HCT116 (cell line): Measurements from ENCODE around the gene PCSK9. TPM values are rescaled to one million over a fixed set of nuclear protein-coding genes. Genes with fewer than 3 reads are reported as not detected.

Experiments
- ATAC-seq: fragments of 200-7000 bp; cut with Tn5 transposase; 2 replicates; pipeline ENCODE4 v1.9.1; 2020; ENCODE audit warnings: mild to moderate bottlenecking, moderate library complexity
- BruUV-seq: library from RNA; stranded (reverse); fragments of 400-500 nt; replicated peaks from 2 replicates; lab custom pipeline; 2021; lab: Mats Ljungman, UMichigan
- CTCF ChIA-PET: fragments of 300-600 bp; sonication (Branson Sonifier 250); formaldehyde crosslinking; loops from one replicate; lab custom pipeline; 2021; ENCODE audit warnings: antibody characterized with exemption; lab: Charles Lee
- POLR2A ChIA-PET: fragments of 300-600, 350-600 bp; sonication (Branson Sonifier 250); formaldehyde crosslinking; loops from one replicate; lab custom pipeline; 2021; ENCODE audit warnings: antibody characterized with exemption; lab: Charles Lee
- RAD21 ChIA-PET, 2 experiments: fragments of 300-600 bp; sonication (Branson Sonifier 250); formaldehyde crosslinking; loops; one replicate each; lab custom pipeline; 2023; ENCODE audit warnings: low total read pairs in 2 of 2; ENCODE audit not compliant: uncharacterized antibody in 2 of 2, unreplicated experiment in 2 of 2, low non-redundant PET in 1 of 2; lab: Charles Lee
- DNase-seq: peaks from one replicate; pipeline ENCODE4 v3.0.0-alpha.2; 2010; ENCODE audit warnings: low read depth, low spot score
- H2AFZ ChIP-seq: fragments of 200-600 bp; shearing (Covaris generic), sonication (generic); 2 replicates; pipeline ENCODE4 v1.6.1; 2017; ENCODE audit warnings: low read depth, mixed run types, mixed read lengths, antibody characterized with exemption, low read length; ENCODE audit not compliant: poor library complexity, severe bottlenecking
- H3K27ac ChIP-seq: 2 replicates; pipeline ENCODE4 v1.5.1; 2012; ENCODE audit warnings: low read depth, low read length
- H3K27me3 ChIP-seq: fragments of 200-600 bp; sonication (generic); 2 replicates; pipeline ENCODE4 v1.6.1; 2016; ENCODE audit warnings: mixed run types, low read length, mixed read lengths; ENCODE audit not compliant: insufficient read depth
- H3K36me3 ChIP-seq, 2 experiments: fragments of 200-500 bp in 1 of 2; fragments of 200-600 bp in 1 of 2; sonication (Bioruptor generic) in 1 of 2; sonication (generic) in 1 of 2; 2 replicates each; pipeline versions ENCODE4 v1.5.1 to v1.6.1; 2014 to 2016; ENCODE audit warnings: low read length in 2 of 2, inconsistent platforms in 1 of 2, mixed read lengths in 1 of 2, mixed run types in 1 of 2; ENCODE audit not compliant: insufficient read depth in 2 of 2, control insufficient read depth in 1 of 2
- H3K4me1 ChIP-seq, 2 experiments: fragments of 200-600 bp in 1 of 2; sonication (generic) in 1 of 2; 2 replicates each; pipeline versions ENCODE4 v1.5.1 to v1.6.1; 2012 to 2017; ENCODE audit warnings: low read length in 2 of 2, inconsistent platforms in 1 of 2, mild to moderate bottlenecking in 1 of 2, mixed read lengths in 1 of 2, mixed run types in 1 of 2, moderate library complexity in 1 of 2; ENCODE audit not compliant: insufficient read depth in 2 of 2, control insufficient read depth in 1 of 2
- H3K4me2 ChIP-seq: fragments of 200-600 bp; sonication (generic); 2 replicates; pipeline ENCODE4 v1.6.1; 2017; ENCODE audit warnings: mixed run types, low read length, mixed read lengths
- H3K4me3 ChIP-seq, 2 experiments: fragments of 200-600 bp in 1 of 2; sonication (generic) in 1 of 2; replicated peaks in 1 of 2; 2 replicates each; pipeline ENCODE4 v1.5.1; 2011 to 2016; ENCODE audit warnings: low read length in 2 of 2, control low read depth in 1 of 2, low read depth in 1 of 2, mild to moderate bottlenecking in 1 of 2, mixed read lengths in 1 of 2, mixed run types in 1 of 2
- H3K79me2 ChIP-seq: fragments of 200-600 bp; sonication (generic); 2 replicates; pipeline ENCODE4 v1.6.1; 2017; ENCODE audit warnings: mild to moderate bottlenecking, mixed run types, low read length, moderate library complexity, mixed read lengths; ENCODE audit not compliant: insufficient read depth
- H3K9ac ChIP-seq: fragments of 200-600 bp; sonication (generic); 2 replicates; pipeline ENCODE4 v1.6.1; 2016; ENCODE audit warnings: low read length, mixed read lengths
- H3K9me2 ChIP-seq: fragments of 200-600 bp; sonication (generic), shearing (Covaris generic); 2 replicates; pipeline ENCODE4 v1.6.1; 2017; ENCODE audit warnings: mixed run types, mild to moderate bottlenecking, moderate library complexity; ENCODE audit not compliant: insufficient read depth
- H3K9me3 ChIP-seq, 2 experiments: fragments of 200-500 bp in 1 of 2; fragments of 200-600 bp in 1 of 2; sonication (Bioruptor generic) in 1 of 2; sonication (generic) in 1 of 2; 2 replicates each; pipeline ENCODE4 v1.6.1; 2014 to 2017; ENCODE audit warnings: low read length in 2 of 2, mixed read lengths in 2 of 2, inconsistent platforms in 1 of 2, low read depth in 1 of 2, mild to moderate bottlenecking in 1 of 2, mixed run types in 1 of 2, moderate library complexity in 1 of 2; ENCODE audit not compliant: control insufficient read depth in 1 of 2, insufficient read depth in 1 of 2
- H4K20me1 ChIP-seq: fragments of 200-600 bp; sonication (generic), shearing (Covaris generic); 2 replicates; pipeline ENCODE4 v1.6.1; 2017; ENCODE audit warnings: mixed run types, mild to moderate bottlenecking, moderate library complexity; ENCODE audit not compliant: insufficient read depth
- CBX3 ChIP-seq: IDR thresholded peaks from 2 replicates; pipeline ENCODE4 v1.6.1; 2012; ENCODE audit warnings: low read depth
- CEBPB ChIP-seq: IDR thresholded peaks from 2 replicates; pipeline ENCODE4 v1.6.1; 2012; ENCODE audit warnings: low read depth
- EZH2 ChIP-seq: fragments of 200-600 bp; sonication (generic); IDR thresholded peaks from 2 replicates; pipeline ENCODE4 v1.6.1; 2017; ENCODE audit warnings: antibody characterized with exemption, mixed run types
- EZH2phosphoT487 ChIP-seq: fragments of 200-600 bp; IDR thresholded peaks from 2 replicates; pipeline ENCODE4 v1.6.1; 2018; ENCODE audit warnings: antibody characterized with exemption, borderline replicate concordance
- FOSL1 ChIP-seq: IDR thresholded peaks from 2 replicates; pipeline ENCODE4 v1.6.1; 2012; ENCODE audit warnings: low read depth
- JUND ChIP-seq: IDR thresholded peaks from 2 replicates; pipeline ENCODE4 v1.6.1; 2012
- POLR2A ChIP-seq: IDR thresholded peaks from 2 replicates; pipeline ENCODE4 v1.7.0; 2011; ENCODE audit warnings: borderline replicate concordance; ENCODE audit not compliant: insufficient read depth, insufficient read length; ENCODE audit errors: extremely low read depth
- RAD21 ChIP-seq: IDR thresholded peaks from 2 replicates; pipeline ENCODE4 v1.6.1; 2012; ENCODE audit warnings: low read depth, mild to moderate bottlenecking
- SIN3A ChIP-seq: IDR thresholded peaks from 2 replicates; pipeline ENCODE4 v1.6.1; 2012; ENCODE audit warnings: low read depth
- SP1 ChIP-seq: IDR thresholded peaks from 2 replicates; pipeline ENCODE4 v1.6.1; 2012; ENCODE audit warnings: low read depth
- TCF7L2 ChIP-seq: IDR thresholded peaks from 2 replicates; pipeline ENCODE4 v1.7.0; 2011; ENCODE audit warnings: borderline replicate concordance, inconsistent platforms; ENCODE audit not compliant: insufficient read depth, insufficient read length; ENCODE audit errors: extremely low read depth
- YY1 ChIP-seq: IDR thresholded peaks from 2 replicates; pipeline ENCODE4 v1.6.1; 2011; ENCODE audit warnings: low read length, low read depth, moderate library complexity, mild to moderate bottlenecking; ENCODE audit not compliant: insufficient replicate concordance; ENCODE audit errors: extremely low read depth
- ZBTB33 ChIP-seq: IDR thresholded peaks from 2 replicates; pipeline ENCODE4 v1.6.1; 2011; ENCODE audit warnings: mild to moderate bottlenecking, low read length, moderate library complexity; ENCODE audit not compliant: insufficient replicate concordance; ENCODE audit errors: extremely low read depth
- ZFX ChIP-seq: fragments of 450-650 bp; IDR thresholded peaks from 2 replicates; pipeline ENCODE4 v1.6.1; 2017
- ZNF274 ChIP-seq: fragments of 200-500 bp; sonication (Bioruptor generic); IDR thresholded peaks from 2 replicates; pipeline ENCODE4 v1.6.1; 2014; ENCODE audit warnings: mild to moderate bottlenecking, low read depth, low read length, inconsistent platforms
- intact Hi-C: fragments of 100-400 bp; cut with micrococcal nuclease; formaldehyde crosslinking; loops from 2 replicates; pipeline ENCODE4 v1.10.0; 2022
- total RNA-seq: library from RNA; stranded (reverse); gene quantifications from one replicate; pipeline ENCODE4 v1.2.1, GENCODE V29; 2021; ENCODE audit not compliant: unreplicated experiment
- TF ChIP-seq, protein P1 (sequence below): IDR thresholded peaks from 2 replicates; pipeline ENCODE4 v1.6.1; 2012
- TF ChIP-seq, protein P2 (sequence below): IDR thresholded peaks from 2 replicates; pipeline ENCODE4 v1.6.1; 2012; ENCODE audit warnings: low read depth
- TF ChIP-seq, protein P3 (sequence below): IDR thresholded peaks from 2 replicates; pipeline ENCODE4 v1.6.1; 2012

PCSK9 gene
- total RNA-seq, 1 experiment from 2014 or later: 39.6 TPM

DNA sequence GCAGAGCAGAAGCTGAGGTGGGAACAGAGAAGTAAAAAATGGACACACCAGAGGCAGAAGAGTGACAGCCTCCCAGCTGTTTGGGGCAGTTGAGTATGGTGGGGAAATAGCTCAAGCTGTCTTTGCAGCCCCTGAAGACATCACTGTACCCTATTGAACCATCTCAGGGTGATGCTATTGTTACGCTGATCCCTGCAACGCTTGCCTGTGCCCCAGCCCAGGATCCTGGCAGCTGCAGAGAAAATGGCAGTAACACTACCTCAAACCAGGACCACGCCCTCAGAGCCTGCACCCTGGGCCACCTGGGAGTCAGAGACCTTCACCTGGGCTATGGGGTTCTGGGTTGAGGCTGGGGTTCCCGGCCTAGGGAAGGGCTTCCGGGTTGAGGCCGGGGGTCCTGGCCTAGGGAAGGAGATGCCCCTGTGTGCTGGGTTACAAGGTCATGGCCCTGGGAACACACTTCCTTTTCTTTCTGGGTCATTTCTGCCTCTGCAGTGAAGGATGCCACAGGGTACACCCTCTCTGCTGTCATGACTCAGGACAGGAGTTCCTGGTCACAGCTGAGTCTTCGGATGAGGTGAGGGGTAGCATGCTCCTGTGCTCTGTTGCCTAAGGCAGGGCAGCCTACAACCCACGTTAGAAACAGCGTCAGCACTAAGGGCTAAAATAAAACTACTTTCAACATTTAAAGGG is 29.0 kb upstream of the PCSK9 start:
- no peak overlapping the region for H3K27ac ChIP-seq
- intact Hi-C loops: no loop called here
- peaks cover 8% of the 10 kb centered on the region; the same call in 1 of the 2 replicates for H3K27me3 ChIP-seq
- TF ChIP-seq, protein P1, sequence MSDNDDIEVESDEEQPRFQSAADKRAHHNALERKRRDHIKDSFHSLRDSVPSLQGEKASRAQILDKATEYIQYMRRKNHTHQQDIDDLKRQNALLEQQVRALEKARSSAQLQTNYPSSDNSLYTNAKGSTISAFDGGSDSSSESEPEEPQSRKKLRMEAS: no peak
- TF ChIP-seq, protein P2, sequence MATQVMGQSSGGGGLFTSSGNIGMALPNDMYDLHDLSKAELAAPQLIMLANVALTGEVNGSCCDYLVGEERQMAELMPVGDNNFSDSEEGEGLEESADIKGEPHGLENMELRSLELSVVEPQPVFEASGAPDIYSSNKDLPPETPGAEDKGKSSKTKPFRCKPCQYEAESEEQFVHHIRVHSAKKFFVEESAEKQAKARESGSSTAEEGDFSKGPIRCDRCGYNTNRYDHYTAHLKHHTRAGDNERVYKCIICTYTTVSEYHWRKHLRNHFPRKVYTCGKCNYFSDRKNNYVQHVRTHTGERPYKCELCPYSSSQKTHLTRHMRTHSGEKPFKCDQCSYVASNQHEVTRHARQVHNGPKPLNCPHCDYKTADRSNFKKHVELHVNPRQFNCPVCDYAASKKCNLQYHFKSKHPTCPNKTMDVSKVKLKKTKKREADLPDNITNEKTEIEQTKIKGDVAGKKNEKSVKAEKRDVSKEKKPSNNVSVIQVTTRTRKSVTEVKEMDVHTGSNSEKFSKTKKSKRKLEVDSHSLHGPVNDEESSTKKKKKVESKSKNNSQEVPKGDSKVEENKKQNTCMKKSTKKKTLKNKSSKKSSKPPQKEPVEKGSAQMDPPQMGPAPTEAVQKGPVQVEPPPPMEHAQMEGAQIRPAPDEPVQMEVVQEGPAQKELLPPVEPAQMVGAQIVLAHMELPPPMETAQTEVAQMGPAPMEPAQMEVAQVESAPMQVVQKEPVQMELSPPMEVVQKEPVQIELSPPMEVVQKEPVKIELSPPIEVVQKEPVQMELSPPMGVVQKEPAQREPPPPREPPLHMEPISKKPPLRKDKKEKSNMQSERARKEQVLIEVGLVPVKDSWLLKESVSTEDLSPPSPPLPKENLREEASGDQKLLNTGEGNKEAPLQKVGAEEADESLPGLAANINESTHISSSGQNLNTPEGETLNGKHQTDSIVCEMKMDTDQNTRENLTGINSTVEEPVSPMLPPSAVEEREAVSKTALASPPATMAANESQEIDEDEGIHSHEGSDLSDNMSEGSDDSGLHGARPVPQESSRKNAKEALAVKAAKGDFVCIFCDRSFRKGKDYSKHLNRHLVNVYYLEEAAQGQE: no peak
- no peak for TF ChIP-seq CBX3
- no peak for TF ChIP-seq YY1
- TF ChIP-seq SP1: no peak
- no peak for TF ChIP-seq EZH2phosphoT487
- TF ChIP-seq SIN3A: no peak
- TF ChIP-seq CEBPB: no peak
- TF ChIP-seq EZH2: no peak
- TF ChIP-seq, protein P3, sequence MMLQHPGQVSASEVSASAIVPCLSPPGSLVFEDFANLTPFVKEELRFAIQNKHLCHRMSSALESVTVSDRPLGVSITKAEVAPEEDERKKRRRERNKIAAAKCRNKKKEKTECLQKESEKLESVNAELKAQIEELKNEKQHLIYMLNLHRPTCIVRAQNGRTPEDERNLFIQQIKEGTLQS: no peak
- TF ChIP-seq JUND: no peak
- TF ChIP-seq ZFX: no peak
- no peak for TF ChIP-seq ZBTB33
- no peak for TF ChIP-seq POLR2A
- no peak for TF ChIP-seq TCF7L2
- TF ChIP-seq ZNF274: no peak
- TF ChIP-seq RAD21: no peak
- TF ChIP-seq FOSL1: no peak
- ATAC-seq (no peak), DNase-seq (no peak)
- H3K4me2 ChIP-seq: no peak overlapping the region
- no peak overlapping the region for H3K9ac ChIP-seq
- no TSS peak for BruUV-seq
- ChIA-PET RAD21 (no interaction called here), CTCF (interaction anchor here (0.7 to 1.4 kb wide), 3 partner anchors 11 to 60 kb away, joined by 3 to 5 read pairs (median 3); no protein-coding TSS in a partner anchor), POLR2A (no interaction called here)
- no peak overlapping the region for H2AFZ ChIP-seq
- no peaks in the 10 kb centered on the region for H3K36me3 ChIP-seq
- no peaks in the 10 kb centered on the region for H4K20me1 ChIP-seq
- H3K9me3 ChIP-seq: no peaks in the 10 kb centered on the region
- H3K79me2 ChIP-seq: no peaks in the 10 kb centered on the region
- no peaks in the 10 kb centered on the region for H3K9me2 ChIP-seq
- peaks cover 0 to 6% of the 10 kb centered on the region in 2 experiments; a peak in 1 of 4 replicates for H3K4me1 ChIP-seq
- H3K4me3 ChIP-seq: no peak overlapping the region
